Skeletal muscle cell (primary cell): Measurements from ENCODE around the gene PC.

ENCODE experiments used
- DNase-seq: peaks from one replicate; pipeline ENCODE4 v3.0.0-alpha.2; 2010; ENCODE audit warnings: low read depth
- H3K4me3 ChIP-seq: 2 replicates; pipeline ENCODE4 v1.5.1; 2011; ENCODE audit warnings: low read depth, mild to moderate bottlenecking, control low read depth, low read length, moderate library complexity

The PC gene

DNA sequence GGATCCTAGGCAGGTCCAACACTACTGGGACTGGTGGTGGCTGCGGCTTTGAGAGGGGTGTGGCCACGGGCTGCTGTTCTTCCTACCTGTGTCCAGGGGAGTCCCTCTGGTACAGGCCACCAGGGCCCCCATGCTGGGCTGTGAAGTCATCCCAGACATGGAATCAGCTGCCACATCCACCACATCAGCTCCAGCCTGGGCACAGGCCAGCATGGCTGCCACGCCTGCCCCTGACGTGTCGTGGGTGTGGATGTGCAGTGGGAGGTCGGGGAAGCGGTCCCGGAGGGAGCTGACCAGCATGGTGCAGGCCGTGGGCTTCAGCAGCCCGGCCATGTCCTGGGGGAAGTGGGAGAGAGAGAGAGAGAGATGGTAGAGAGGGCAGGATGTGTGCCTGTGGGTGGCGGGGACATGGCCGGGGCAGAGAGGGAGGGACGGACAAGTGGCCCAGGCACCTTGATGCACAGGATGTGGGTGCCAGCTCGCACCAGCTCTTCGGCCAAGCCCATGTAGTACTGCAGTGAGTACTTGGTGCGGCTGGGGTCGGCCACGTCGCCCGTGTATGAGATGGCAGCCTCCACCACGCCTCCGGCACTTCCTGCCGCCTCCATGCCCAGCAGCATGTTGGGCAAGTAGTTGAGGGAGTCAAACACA is 107.5 kb downstream of the PC start:
- no peak for DNase-seq
- no peak overlapping the region for H3K4me3 ChIP-seq

DNA sequence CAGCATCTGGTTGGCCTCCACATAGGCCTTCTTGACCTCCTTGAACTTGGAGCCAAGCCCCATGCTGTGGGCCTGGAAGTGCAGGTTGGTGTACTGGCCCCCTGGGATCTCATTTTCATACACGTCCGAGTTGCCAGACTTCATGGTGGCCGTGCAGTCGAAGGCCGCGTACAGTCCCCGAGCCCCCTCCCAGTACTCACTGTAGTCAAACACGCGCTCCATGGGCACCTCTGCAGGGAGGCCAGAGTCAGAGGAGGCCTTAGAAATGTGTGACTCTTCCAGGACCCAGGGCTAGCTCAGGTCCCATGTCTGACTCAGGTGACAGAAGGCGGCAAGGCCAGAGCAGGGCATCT is 108.0 kb downstream of the PC start:
- H3K4me3 ChIP-seq: no peak overlapping the region
- no peak for DNase-seq

DNA sequence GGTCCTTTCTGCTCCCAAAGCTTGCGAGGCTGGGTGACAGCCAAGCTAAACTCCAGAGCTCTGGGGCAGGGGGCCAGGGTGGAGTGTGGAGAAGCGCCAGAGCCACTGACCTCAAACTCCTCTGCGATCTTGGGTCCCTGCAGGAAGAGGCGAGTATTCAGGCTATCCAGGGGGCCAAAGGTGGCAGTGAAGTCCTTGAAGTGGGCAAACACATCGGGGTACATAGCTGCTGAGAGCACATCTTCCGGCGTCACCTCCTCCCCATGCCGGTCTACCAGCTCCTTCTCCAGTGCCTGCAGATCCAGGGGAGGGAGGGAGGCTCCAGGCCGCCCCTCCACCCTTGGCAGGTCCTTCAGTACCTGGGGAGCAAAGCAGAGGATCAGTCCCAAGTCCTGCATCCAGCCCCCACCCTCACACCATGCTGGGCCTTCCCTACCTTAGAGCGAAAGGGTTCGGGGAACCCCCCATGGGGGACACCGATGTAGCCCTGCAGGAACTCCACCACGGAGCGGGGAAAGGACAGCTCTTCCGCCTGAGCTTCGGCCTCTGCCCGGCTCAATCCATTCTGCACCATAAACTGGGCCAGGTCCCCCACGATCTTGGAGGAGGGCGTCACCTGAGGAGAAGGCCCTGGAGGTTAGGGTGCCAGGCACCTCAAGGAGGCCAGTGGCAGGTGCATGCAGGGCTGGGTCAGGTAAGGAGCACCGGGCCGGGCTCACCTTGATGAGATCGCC is 108.5 kb downstream of the PC start:
- no peak overlapping the region for H3K4me3 ChIP-seq
- DNase-seq: no peak

DNA sequence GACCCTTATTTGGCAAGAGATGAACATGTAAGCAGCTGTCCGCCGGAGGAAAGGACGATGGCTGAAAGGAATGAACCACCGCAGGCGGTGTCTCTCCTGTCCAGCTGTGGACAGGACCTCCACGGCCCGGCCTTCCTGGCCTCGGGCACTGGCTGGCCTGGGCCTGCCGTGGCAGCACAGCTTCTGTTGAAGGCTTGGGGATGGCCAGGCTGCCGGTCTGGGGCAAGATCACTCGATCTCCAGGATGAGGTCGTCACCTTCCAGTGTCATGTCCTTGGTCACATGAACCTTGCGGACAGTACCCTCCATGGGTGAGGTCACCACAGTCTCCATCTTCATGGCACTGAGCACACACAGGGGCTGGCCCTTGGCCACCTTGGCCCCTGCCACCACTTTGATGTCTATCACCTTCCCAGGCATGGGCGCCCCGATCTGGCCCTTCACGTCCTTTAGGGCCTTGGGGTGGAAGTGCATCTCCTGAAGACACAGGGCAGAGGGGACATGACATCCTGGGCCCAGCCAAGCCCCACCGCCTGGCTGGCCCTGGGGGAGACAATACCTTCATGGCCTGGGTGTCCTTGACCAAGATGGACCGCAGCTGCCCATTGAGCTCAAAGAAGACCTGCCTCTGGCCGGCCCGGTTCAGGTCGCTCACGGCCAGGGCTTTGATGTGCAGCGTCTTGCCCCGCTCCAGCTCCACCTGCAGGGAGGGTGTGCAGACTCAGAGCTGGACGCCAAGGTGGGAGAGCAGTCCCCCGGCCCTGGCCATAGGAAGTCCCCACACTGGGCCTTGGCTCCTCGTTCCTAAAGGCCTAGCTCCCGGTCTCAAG is 109.3 kb downstream of the PC start:
- H3K4me3 ChIP-seq: no peak overlapping the region
- DNase-seq: no peak

DNA sequence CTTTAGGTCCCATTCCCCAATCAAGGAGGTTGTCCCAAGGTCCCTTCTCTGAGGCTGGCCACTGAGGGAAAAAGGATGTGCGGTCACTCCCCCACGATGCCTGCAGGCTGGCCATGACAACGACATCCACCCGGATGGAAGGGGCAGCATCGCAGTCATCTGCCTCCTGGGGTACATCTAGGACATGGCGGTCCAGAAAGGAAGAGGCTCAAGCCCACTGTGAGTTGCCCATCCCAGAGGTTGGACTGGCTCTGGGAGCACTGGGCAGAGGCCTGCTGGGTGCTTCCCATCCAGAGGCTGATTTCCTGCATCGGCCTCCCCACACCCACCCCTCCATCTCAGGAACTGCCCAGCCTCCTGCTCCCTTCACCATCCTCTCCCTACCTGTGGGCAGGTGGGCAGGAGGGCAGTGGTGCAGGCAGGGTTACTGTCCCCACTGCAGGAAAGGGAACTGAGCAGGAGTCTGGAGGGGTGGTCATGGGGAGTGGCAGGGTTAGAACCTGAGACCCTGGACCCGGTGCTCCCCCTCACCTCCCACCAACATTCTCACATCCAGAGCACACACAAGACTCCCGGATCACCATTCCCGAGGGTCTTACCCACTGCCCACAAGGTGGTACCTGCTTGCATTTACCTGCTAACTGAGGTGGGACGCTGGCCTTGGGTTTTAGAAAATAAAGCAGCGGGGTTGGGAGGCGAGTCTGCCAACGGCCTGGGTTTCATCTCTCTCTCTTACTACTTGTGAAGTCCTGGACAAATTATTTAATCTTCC is 110.5 kb downstream of the PC start:
- no peak for DNase-seq
- no peak overlapping the region for H3K4me3 ChIP-seq

DNA sequence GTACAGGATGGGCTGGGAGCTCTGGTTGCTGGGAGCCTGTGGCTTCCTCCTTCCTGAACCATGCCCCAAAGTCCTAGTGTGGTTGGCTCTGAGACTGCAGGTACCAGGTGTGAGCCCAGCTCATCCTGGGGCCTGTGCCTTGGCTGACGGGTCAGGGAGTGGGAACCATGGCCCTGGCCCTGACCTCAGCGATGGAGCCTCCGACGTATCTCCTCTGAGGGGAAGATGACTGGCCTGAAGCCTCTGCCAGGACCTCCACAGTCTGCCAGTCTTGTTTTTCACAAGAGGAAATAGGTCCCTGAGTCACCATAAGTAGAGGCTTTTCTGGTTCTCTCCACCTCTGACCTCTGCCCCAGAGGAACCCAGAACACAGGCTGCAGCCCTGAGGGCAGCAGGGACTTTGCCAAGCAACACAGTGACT is 111.5 kb downstream of the PC start:
- H3K4me3 ChIP-seq: no peak overlapping the region
- no peak for DNase-seq

DNA sequence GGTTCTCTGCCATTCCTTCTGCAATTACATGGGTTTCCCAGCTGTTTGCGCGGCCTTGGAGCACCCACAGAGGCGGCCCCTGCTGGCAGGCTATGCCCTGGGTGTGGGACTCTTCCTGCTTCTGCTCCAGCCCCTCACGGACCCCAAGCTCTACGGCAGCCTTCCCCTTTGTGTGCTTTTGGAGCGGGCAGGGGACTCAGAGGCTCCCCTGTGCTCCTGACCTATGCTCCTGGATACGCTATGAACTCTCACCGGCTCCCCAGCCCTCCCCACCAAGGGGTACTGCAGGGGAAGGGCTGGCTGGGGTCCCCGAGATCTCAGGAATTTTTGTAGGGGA is 112.3 kb downstream of the PC start:
- DNase-seq: no peak
- H3K4me3 ChIP-seq: no peak overlapping the region

DNA sequence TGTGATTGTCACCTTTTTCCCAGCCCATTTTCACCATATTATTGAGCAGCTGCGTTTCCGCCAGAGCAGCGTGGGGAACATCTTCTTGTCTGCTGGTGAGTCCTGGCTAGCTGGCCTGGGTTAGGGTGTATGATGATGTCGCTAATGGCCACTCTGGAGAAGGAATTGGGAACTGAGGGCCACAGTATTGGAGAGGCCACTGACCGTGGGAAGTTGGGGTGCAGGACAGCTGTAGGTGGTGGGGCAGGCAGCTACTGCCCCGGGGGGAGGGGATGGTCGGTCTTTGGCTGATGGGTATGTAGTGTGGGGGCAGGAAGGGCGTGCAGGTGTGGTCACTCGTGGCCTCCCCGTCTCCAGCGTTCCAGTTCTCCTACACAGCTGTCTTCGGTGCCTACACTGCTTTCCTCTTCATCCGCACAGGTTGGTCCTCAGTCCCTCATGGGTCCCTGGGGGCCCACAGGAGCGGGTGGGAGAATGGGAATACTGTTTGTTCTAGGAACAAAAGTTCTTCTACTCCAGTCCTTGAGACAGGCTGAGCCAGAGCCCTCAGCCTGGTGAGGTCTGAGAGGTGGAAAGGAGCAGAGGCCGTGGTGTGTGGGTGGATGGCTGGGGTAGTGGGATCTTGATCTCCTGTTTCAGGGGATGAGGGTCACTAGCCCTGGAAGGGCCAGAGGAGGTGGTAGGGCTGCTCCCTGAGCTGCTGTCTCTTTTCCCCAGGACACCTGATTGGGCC is 112.9 kb downstream of the PC start:
- DNase-seq: no peak

DNA sequence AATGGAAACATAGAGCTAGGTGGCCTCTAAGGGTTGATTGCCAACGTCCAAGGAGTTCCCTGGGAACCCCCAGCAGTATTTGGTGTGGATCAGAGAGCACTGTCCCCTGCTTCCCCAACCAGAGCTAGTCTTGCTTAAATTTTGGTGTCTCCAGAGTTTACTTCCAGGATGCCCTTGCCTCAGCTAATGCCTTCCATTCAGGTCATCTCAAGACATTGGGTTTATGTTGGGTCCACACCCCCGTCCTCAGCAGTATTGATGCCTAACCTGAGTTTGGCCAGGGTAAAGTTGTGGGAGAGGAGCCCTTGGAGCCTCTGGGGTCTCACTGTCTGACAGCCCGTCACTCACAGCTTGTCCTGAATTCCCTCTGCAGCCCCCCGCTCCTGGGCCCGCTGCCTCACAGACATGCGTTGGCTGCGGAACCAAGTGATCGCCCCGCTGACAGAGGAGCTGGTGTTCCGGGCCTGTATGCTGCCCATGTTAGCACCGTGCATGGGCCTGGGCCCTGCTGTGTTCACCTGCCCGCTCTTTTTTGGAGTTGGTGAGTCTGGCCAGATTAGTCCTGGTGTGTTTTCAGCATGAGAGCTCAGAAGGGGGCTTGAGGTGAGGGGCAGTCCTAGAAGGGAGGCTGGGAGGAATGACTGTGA is 113.6 kb downstream of the PC start:
- peak overlapping the region; percentile 99 for H3K4me3 ChIP-seq
- no peak for DNase-seq

More for the DNA sequence above, 112.9 kb downstream of the PC start:
- no peak overlapping the region for H3K4me3 ChIP-seq

DNA sequence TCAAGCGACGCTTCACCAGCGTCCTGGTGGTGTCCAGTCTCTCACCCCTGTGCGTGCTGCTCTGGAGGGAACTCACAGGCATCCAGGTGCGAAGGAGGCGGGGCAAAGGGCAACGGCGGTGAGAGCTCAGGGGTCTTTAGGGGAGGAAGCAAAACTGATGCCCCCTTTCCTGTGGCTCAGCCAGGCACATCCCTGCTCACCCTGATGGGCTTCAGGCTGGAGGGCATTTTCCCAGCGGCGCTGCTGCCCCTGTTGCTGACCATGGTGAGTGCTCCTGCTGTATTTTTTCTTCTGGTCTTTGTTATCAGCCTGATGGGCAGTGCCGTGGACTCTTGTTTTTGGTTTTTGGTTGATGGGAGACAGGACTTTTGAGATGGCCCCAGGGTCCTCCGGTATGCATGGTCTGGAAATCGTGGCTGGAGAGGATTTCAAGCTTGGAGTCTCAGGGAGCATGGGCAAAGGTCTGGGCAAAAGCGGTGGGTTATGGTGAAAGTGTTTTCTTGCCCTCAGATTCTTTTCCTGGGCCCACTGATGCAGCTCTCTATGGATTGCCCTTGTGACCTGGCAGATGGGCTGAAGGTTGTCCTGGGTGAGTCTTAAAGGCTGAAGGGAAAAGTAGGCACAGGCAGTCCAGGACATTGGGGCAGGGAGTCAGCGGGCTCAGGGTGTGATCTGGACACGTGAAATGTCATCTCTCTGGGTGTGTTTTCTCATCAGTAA is 114.2 kb downstream of the PC start:
- peak overlapping the region; percentile 99 for H3K4me3 ChIP-seq
- no peak for DNase-seq

DNA sequence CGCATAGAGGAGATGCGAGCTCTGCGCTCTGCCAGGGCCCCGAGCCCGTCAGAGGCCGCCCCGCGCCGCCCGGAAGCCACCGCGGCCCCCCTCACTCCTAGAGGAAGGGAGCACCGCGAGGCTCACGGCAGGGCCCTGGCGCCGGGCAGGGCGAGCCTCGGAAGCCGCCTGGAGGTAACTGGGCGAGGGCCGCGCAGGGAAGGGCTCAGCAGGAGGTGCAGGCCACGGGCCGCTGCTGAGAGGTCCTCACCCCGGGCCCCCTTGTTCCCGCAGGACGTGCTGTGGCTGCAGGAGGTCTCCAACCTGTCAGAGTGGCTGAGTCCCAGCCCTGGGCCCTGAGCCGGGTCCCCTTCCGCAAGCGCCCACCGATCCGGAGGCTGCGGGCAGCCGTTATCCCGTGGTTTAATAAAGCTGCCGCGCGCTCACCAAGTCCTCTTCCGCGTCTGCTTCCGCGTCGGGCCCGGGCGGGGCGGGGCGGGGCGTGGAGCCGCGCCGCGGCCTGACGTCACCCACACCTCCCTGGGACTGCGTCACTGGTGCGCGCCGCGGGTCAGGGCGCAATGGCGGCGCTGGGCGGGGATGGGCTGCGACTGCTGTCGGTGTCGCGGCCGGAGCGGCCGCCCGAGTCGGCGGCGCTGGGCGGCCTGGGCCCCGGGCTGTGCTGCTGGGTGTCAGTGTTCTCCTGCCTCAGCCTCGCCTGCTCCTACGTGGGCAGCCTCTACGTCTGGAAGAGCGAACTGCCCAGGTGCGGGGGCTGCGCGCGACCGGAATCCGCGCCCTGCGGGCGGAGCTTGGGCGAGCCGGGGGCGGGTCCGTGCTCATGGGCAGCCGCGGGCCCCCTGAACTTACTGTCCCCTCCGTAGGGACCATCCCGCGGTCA is 115.0 kb downstream of the PC start, which contains the start of gene RCE1:
Gene RCE1 (plus strand): TSS at position 546 of the 880 bp plus-strand sequence. CDS start 15 bp downstream, at position 561.
- DNase-seq: peak; percentile 47
- peak within 1 kb of the TSS; percentile 99 for H3K4me3 ChIP-seq

DNA sequence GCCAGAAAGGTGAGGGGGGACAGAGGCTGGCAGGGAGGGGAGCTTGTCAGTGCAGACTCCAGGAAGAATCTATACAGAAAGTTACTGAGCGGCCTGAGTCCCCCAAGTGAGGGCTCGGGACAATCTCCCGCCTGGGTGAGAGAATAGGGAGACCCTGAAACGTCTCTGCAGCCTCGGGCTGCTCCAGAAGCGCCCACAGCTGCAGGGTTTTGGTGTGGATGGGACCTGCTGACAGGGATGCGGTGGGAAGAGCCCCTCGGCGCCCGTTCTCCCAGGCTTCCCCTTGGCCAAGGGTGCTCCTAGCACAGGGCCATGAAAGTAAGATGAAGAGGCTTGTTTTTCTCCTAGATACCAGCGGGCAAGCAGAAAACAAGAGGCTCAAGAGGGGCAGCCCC is 115.7 kb downstream of the PC start:
- peak overlapping the region; percentile 99 for H3K4me3 ChIP-seq
- DNase-seq: no peak

DNA sequence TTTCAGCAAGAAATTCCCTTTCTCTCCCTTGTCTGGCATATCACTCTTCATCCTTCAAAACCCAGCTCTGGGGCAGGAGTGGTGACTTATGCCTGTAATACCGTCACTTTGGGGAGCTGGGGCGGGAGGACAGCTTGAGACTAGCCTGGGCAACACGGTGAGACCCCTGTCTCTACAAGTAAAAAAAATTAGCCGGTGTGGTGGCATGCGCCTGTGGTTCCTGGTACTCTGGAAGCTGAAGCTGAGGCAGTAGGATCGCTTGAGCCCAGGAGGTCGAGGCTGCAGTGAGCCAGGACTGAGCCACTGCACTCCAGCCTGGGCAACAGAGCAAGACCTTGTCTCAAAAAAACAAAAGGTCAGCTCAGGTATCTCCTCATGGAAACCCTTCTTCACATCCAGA is 116.3 kb downstream of the PC start:
- peak overlapping the region; percentile 99 for H3K4me3 ChIP-seq
- no peak for DNase-seq

DNA sequence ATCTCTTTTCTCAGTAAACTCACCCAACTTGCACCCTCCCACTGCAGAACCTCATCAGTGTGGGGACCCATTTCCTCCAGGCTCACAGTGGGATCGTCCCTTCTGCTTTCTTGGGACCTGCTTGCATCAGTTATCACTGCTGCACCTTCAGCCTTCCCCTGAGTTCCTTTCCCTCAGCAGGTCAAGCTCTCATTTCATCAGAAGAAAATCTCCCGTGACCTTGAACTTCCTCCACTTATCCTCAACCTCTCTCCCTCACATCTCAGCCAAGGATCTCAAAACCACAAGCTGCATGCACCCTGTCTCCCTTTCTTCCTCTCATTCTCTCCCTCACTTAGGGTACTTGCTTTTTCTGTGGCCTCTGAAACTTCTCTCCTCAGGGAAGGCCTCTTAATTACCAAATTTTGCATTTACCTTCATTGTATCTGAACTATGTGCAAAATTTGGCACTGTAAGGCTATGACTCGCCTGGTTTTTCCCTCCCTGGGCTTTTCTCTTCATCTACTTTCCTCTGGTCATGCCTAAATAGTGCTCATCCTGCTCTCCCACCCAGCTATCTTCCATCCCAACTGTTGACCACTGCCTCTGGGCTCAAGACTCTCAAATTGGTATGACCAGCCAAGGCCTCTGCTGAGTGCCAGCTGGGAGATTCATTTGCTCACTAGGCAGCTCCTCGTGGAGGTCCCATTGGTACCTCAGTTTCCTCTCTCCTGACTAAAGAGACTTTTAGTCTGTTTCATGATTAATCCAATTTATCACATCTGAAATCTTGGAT is 117.7 kb downstream of the PC start:
- no peak overlapping the region for H3K4me3 ChIP-seq
- DNase-seq: no peak

DNA sequence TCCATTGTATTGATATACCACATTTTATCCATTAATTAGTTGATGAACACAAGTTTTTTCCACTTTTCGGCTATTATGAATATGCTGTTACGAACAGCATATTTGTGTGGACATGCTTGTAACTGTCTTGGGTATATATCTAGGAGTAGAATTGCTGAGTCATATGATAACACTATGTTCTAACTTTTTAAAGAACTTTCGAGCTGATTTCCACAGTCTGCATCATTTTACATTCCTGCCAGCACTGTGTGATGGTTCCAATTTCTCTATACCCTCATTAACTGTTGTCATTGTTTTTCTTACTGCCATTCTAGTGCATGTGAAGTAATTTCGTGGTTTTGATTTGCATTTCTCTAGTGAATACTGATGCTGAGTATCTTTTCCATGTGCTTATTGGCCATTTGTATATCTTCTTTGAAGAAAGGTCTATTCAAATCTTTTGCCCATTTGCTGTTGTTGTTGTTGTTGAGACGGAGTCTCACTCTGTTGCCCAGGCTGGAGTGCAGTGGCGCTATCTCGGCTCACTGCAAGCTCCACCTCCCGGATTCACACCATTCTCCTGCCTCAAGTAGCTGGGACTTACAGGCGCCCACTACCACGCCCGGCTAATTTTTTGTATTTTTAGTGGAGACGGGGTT is 122.3 kb downstream of the PC start:
- DNase-seq: peak; percentile 73
- H3K4me3 ChIP-seq: no peak overlapping the region

DNA sequence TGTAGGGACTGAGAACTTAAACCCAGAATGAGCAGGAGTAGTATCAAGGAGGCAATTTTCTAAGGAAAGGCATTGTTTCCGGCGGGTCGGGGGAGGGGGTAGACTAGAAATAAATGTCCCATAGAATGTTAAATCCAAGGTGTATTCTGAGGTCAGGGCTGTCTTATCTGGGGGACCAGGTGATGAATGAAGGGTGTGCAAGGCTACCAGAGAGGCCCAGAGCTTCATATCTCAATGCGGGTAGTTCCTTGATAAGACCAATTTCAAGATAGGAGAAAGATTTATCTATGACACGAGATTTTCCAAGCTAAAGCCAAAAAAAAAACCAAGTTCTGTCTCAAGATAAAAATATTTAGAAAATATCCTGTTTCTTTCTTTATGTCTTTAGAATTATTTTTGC is 123.2 kb downstream of the PC start:
- DNase-seq: no peak

More for the DNA sequence above, 123.2 kb downstream of the PC start:
- H3K4me3 ChIP-seq: no peak overlapping the region
